Measurements from ENCODE around the gene PSME4. TPM values are rescaled to one million over a fixed set of nuclear protein-coding genes. Genes with fewer than 3 reads are reported as not detected.

The PSME4 gene
- total and polyA plus RNA-seq, 2 donors (not counting 1 experiment from before 2014, with no cell fraction given): 34.5 to 61.9 TPM

- H2AFZ ChIP-seq (ENCODE audit: insufficient read depth, low read depth, low read length, poor library complexity, severe bottlenecking): no peak overlapping the region
- no peaks in the 10 kb centered on the region for H3K9me3 Mint-ChIP-seq (ENCODE audit: insufficient read depth)
- no peak overlapping the region for H3K4me3 Mint-ChIP-seq
- no peak overlapping the region for H3K4me3 ChIP-seq (ENCODE audit: control extremely low read depth in 1 of 5, extremely low read depth in 1 of 5, insufficient read depth in 1 of 5, low read depth in 2 of 5, low read length in 4 of 5)
- no peak for TF ChIP-seq CTCF (IDR thresholded peaks at IDR 0.05)
- WGBS (ENCODE audit: insufficient coverage): 88% methylated on average over 11 of the region's 11 CpGs
- no peaks in the 10 kb centered on the region for H3K27me3 Mint-ChIP-seq
- peaks cover 42% of the 10 kb centered on the region for H3K4me1 Mint-ChIP-seq
- no peak overlapping the region for H3K9ac ChIP-seq (ENCODE audit: low read length)
- peak overlapping the region; percentile 16 for H3K4me2 ChIP-seq (replicated peaks; ENCODE audit: low read depth, low read length, poor library complexity, severe bottlenecking)
- ChIA-PET CTCF (no interaction called here), POLR2A (no interaction called here)
- peaks cover 3% of the 10 kb centered on the region for H3K79me2 ChIP-seq (ENCODE audit: control insufficient read depth, insufficient read depth, low read length)
- ATAC-seq (ENCODE audit: low read depth) (no peak), DNase-seq (no peak)
- H3K27ac ChIP-seq (ENCODE audit: low read length in 2 of 2): no peak overlapping the region
- H4K20me1 ChIP-seq (ENCODE audit: control insufficient read depth, insufficient read depth, low read length, poor library complexity, severe bottlenecking): no peaks in the 10 kb centered on the region
- H3K4me1 ChIP-seq (ENCODE audit: control insufficient read depth in 2 of 2, insufficient read depth in 2 of 2, low read length in 2 of 2): peaks cover 17 to 23% of the 10 kb centered on the region in 2 donors
- H3K36me3 ChIP-seq (replicated peaks in 1 of 2; ENCODE audit: control extremely low read depth in 1 of 2, control insufficient read depth in 1 of 2, extremely low read depth in 1 of 2, insufficient read depth in 2 of 2, low read length in 1 of 2): no peaks in the 10 kb centered on the region
- intact Hi-C loops (cut with micrococcal nuclease): loop anchor here (5.0 kb wide), 1 partner anchor 35 kb away; no protein-coding TSS in a partner anchor
- H3K27me3 ChIP-seq (replicated peaks in 1 of 4; ENCODE audit: control extremely low read depth in 1 of 4, control insufficient read depth in 3 of 4, insufficient read depth in 4 of 4, low read length in 3 of 4): no peaks in the 10 kb centered on the region
- H3K9me3 ChIP-seq (ENCODE audit: control extremely low read depth in 1 of 3, control insufficient read depth in 2 of 3, insufficient read depth in 1 of 3, low read length in 2 of 3): no peaks in the 10 kb centered on the region
- H3K27ac Mint-ChIP-seq: peak overlapping the region; percentile 23
Observed at GRCh38 chr2:54012538-54013141, 41.8 kb upstream of the PSME4 start.

GRCh38 chr2:54009549-54009948 lies 38.8 kb upstream of the PSME4 start:
- CTCF ChIA-PET: no interaction called here
- Histone ChIP-seq H3K27ac (ENCODE audit: low read length in 2 of 2) (no peak overlapping the region), H3K9me3 (ENCODE audit: control extremely low read depth in 1 of 3, control insufficient read depth in 2 of 3, insufficient read depth in 1 of 3, low read length in 2 of 3) (no peaks in the 10 kb centered on the region), H3K79me2 (ENCODE audit: control insufficient read depth, insufficient read depth, low read length) (peaks cover 17% of the 10 kb centered on the region), H3K4me3 (ENCODE audit: control extremely low read depth in 1 of 5, extremely low read depth in 1 of 5, insufficient read depth in 1 of 5, low read depth in 2 of 5, low read length in 4 of 5) (no peak overlapping the region), H3K9ac (ENCODE audit: low read length) (no peak overlapping the region), H4K20me1 (ENCODE audit: control insufficient read depth, insufficient read depth, low read length, poor library complexity, severe bottlenecking) (no peaks in the 10 kb centered on the region), H3K36me3 (replicated peaks in 1 of 2; ENCODE audit: control extremely low read depth in 1 of 2, control insufficient read depth in 1 of 2, extremely low read depth in 1 of 2, insufficient read depth in 2 of 2, low read length in 1 of 2) (no peaks in the 10 kb centered on the region), H3K4me1 (ENCODE audit: control insufficient read depth in 2 of 2, insufficient read depth in 2 of 2, low read length in 2 of 2) (peaks cover 17 to 23% of the 10 kb centered on the region in 2 donors), H3K4me2 (replicated peaks; ENCODE audit: low read depth, low read length, poor library complexity, severe bottlenecking) (no peak overlapping the region), H3K27me3 (replicated peaks in 1 of 4; ENCODE audit: control extremely low read depth in 1 of 4, control insufficient read depth in 3 of 4, insufficient read depth in 4 of 4, low read length in 3 of 4) (no peaks in the 10 kb centered on the region), H2AFZ (ENCODE audit: insufficient read depth, low read depth, low read length, poor library complexity, severe bottlenecking) (no peak overlapping the region)
- intact Hi-C loops (cut with micrococcal nuclease): no loop called here
- TF ChIP-seq EZH2 (IDR thresholded peaks at IDR 0.05; ENCODE audit: borderline replicate concordance, insufficient read depth, low read depth, low read length, poor library complexity, severe bottlenecking): no peak
- no peak for TF ChIP-seq CTCF (IDR thresholded peaks at IDR 0.05)
- Mint-ChIP-seq H3K9me3 (ENCODE audit: insufficient read depth) (no peaks in the 10 kb centered on the region), H3K27ac (no peak overlapping the region), H3K27me3 (no peaks in the 10 kb centered on the region), H3K4me3 (no peak overlapping the region), H3K4me1 (peaks cover 31% of the 10 kb centered on the region)
- DNase-seq: no peak
- WGBS (ENCODE audit: insufficient coverage): no CpG with 5 or more reads among the region's 1 CpG
- POLR2A ChIA-PET: no interaction called here
- ATAC-seq (ENCODE audit: low read depth): no peak
